HG03558 (cell line): Measurements from ENCODE around the gene MGRN1.
A peak's percentile ranks its signal among the peaks of the same experiment; 100 is the strongest.

Source experiments
- ATAC-seq: cut with Tn5 transposase; IDR thresholded peaks from one replicate; pipeline ENCODE4 v1.9.1; 2021; ENCODE audit warnings: moderate number of reproducible peaks; ENCODE audit not compliant: unreplicated experiment; ENCODE audit errors: extremely low read depth

The MGRN1 gene

GRCh38 chr16:4603624-4604170, 20.9 kb upstream of the MGRN1 start:
- no peak for ATAC-seq

GRCh38 chr16:4604401-4604800, 20.2 kb upstream of the MGRN1 start:
- ATAC-seq = no peak

- no peak for ATAC-seq
These were observed 18.3 kb upstream of the MGRN1 start for GRCh38 chr16:4606354-4606753.

GRCh38 chr16:4607841-4608703, 16.6 kb upstream of the MGRN1 start:
- ATAC-seq = no peak

- ATAC-seq = no peak
These were observed 16.0 kb upstream of the MGRN1 start for GRCh38 chr16:4608704-4608980.

GRCh38 chr16:4609200-4610010, 15.2 kb upstream of the MGRN1 start:
- ATAC-seq = no peak

- ATAC-seq = no peak
These were observed 14.3 kb upstream of the MGRN1 start for GRCh38 chr16:4610011-4611005.

GRCh38 chr16:4611337-4612021, 13.1 kb upstream of the MGRN1 start:
- ATAC-seq = no peak

GRCh38 chr16:4612474-4612931, 12.1 kb upstream of the MGRN1 start:
- no peak for ATAC-seq

GRCh38 chr16:4612977-4613635, 11.5 kb upstream of the MGRN1 start:
- ATAC-seq = no peak

GRCh38 chr16:4613636-4614570, 10.7 kb upstream of the MGRN1 start:
- no peak for ATAC-seq

GRCh38 chr16:4614571-4615383, 9.8 kb upstream of the MGRN1 start, which contains the start of gene UBALD1:
TSS of gene UBALD1 (minus strand) at chr16:4614888. CDS start at chr16:4614797, 91 bp downstream.
- peak; percentile 36 for ATAC-seq

- no peak for ATAC-seq
These were observed 9.1 kb upstream of the MGRN1 start for GRCh38 chr16:4615384-4616046.

- peak; percentile 53 for ATAC-seq
These were observed 8.4 kb upstream of the MGRN1 start for GRCh38 chr16:4616047-4616811.

GRCh38 chr16:4617880-4618279, 6.7 kb upstream of the MGRN1 start:
- no peak for ATAC-seq
